Fibroblast of pulmonary artery (primary cell): ENCODE results near the gene GPR148.

ENCODE experiments used
- DNase-seq: peaks from one replicate; pipeline ENCODE4 v3.0.0-alpha.2; 2010; ENCODE audit warnings: low read depth
- H3K4me3 ChIP-seq: replicated peaks from 2 replicates; pipeline ENCODE4 v1.5.1; 2011; ENCODE audit warnings: low read depth, mild to moderate bottlenecking, control low read depth, low read length, moderate library complexity
- CTCF ChIP-seq: IDR thresholded peaks from 2 replicates; pipeline ENCODE4 v1.5.1; 2011; ENCODE audit warnings: mild to moderate bottlenecking, control low read depth, low read length, inconsistent platforms; ENCODE audit errors: missing control alignments

GPR148 gene

GRCh38 chr2:130755256-130756052 is 26.6 kb downstream of the GPR148 start, which contains the start of gene AMER3:
Gene AMER3 (plus strand): TSS chr2:130755540. CDS start chr2:130762073, 6,533 bp downstream.
- no peak within 1 kb of the TSS for H3K4me3 ChIP-seq

GRCh38 chr2:130756053-130756873 is 27.4 kb downstream of the GPR148 start:
- peak; percentile 13 for DNase-seq
- no peak for TF ChIP-seq CTCF
- H3K4me3 ChIP-seq: no peak overlapping the region

More at GRCh38 chr2:130755256-130756052, 26.6 kb downstream of the GPR148 start, which contains the start of gene AMER3:
- no peak for TF ChIP-seq CTCF
- DNase-seq: no peak

GRCh38 chr2:130756874-130757668 is 28.2 kb downstream of the GPR148 start:
- no peak overlapping the region for H3K4me3 ChIP-seq
- no peak for DNase-seq
- no peak for TF ChIP-seq CTCF

- no peak for TF ChIP-seq CTCF
- peak; percentile 11 for DNase-seq
These were observed 31.3 kb downstream of the GPR148 start for GRCh38 chr2:130759906-130760753.

GRCh38 chr2:130760754-130761751 is 32.2 kb downstream of the GPR148 start:
- TF ChIP-seq CTCF: no peak
- H3K4me3 ChIP-seq: no peak overlapping the region
- no peak for DNase-seq

More at GRCh38 chr2:130759906-130760753, 31.3 kb downstream of the GPR148 start:
- H3K4me3 ChIP-seq: no peak overlapping the region
